Trophoblast cell (in vitro differentiated cells and primary cell): Measurements from ENCODE around the gene HMX1.

Experiments used
- DNase-seq, 2 donors: peaks; one replicate each; pipeline ENCODE4 v3.0.0-alpha.2; 2016
- H2AFZ ChIP-seq: 2 replicates; pipeline ENCODE4 v1.6.1; 2013; ENCODE audit warnings: low read length, moderate library complexity, mild to moderate bottlenecking; ENCODE audit not compliant: insufficient read depth, poor library complexity
- H2AK5ac ChIP-seq: 2 replicates; pipeline ENCODE4 v1.6.1; 2013; ENCODE audit warnings: mild to moderate bottlenecking, low read length
- H2BK120ac ChIP-seq: 2 replicates; pipeline ENCODE4 v1.6.1; 2013; ENCODE audit warnings: low read length, mild to moderate bottlenecking, moderate library complexity; ENCODE audit not compliant: insufficient read depth, poor library complexity
- H2BK12ac ChIP-seq: 2 replicates; pipeline ENCODE4 v1.6.1; 2013; ENCODE audit warnings: mild to moderate bottlenecking, low read length, moderate library complexity
- H2BK5ac ChIP-seq: 2 replicates; pipeline ENCODE4 v1.6.1; 2013; ENCODE audit warnings: low read length, low read depth, moderate library complexity, mild to moderate bottlenecking; ENCODE audit not compliant: poor library complexity
- H3K14ac ChIP-seq: 2 replicates; pipeline ENCODE4 v1.6.1; 2013; ENCODE audit warnings: mild to moderate bottlenecking, low read length
- H3K18ac ChIP-seq: 2 replicates; pipeline ENCODE4 v1.6.1; 2013; ENCODE audit warnings: mild to moderate bottlenecking, low read length
- H3K23ac ChIP-seq: 2 replicates; pipeline ENCODE4 v1.6.1; 2013; ENCODE audit warnings: low read length
- H3K27ac ChIP-seq: 2 replicates; pipeline ENCODE4 v1.5.1; 2013; ENCODE audit warnings: low read depth, mild to moderate bottlenecking, inconsistent platforms, low read length, moderate library complexity
- H3K27me3 ChIP-seq: 2 replicates; pipeline ENCODE4 v1.6.1; 2013; ENCODE audit warnings: inconsistent platforms, mild to moderate bottlenecking, low read length, moderate library complexity; ENCODE audit not compliant: insufficient read depth
- H3K36me3 ChIP-seq, 2 experiments: 1 replicate in 1 of 2; 2 replicates in 1 of 2; pipeline ENCODE4 v1.6.1; 2013; ENCODE audit warnings: low read length in 2 of 2, mild to moderate bottlenecking in 2 of 2, moderate library complexity in 1 of 2; ENCODE audit not compliant: insufficient read depth in 2 of 2, control insufficient read depth in 1 of 2
- H3K4ac ChIP-seq: 2 replicates; pipeline ENCODE4 v1.6.1; 2013; ENCODE audit warnings: low read depth, mild to moderate bottlenecking, low read length, moderate library complexity
- H3K4me1 ChIP-seq, 2 experiments: 1 replicate in 1 of 2; 2 replicates in 1 of 2; pipeline ENCODE4 v1.6.1; 2013; ENCODE audit warnings: low read length in 2 of 2, mild to moderate bottlenecking in 2 of 2, moderate library complexity in 1 of 2; ENCODE audit not compliant: insufficient read depth in 2 of 2, control insufficient read depth in 1 of 2
- H3K4me2 ChIP-seq: 2 replicates; pipeline ENCODE4 v1.6.1; 2013; ENCODE audit warnings: inconsistent platforms, mild to moderate bottlenecking, low read length, moderate library complexity
- H3K4me3 ChIP-seq: 2 replicates; pipeline ENCODE4 v1.5.1; 2013; ENCODE audit warnings: mild to moderate bottlenecking, low read depth, low read length, inconsistent platforms
- H3K79me1 ChIP-seq: one replicate; pipeline ENCODE4 v1.6.1; 2013; ENCODE audit warnings: low read length
- H3K79me2 ChIP-seq: 2 replicates; pipeline ENCODE4 v1.6.1; 2013; ENCODE audit warnings: low read length, mild to moderate bottlenecking; ENCODE audit not compliant: control insufficient read depth, insufficient read depth, poor library complexity
- H3K9ac ChIP-seq: 2 replicates; pipeline ENCODE4 v1.6.1; 2013; ENCODE audit warnings: mild to moderate bottlenecking, low read length
- H3K9me3 ChIP-seq: 2 replicates; pipeline ENCODE4 v1.6.1; 2013; ENCODE audit warnings: low read depth, mild to moderate bottlenecking, control low read depth, inconsistent platforms, low read length; ENCODE audit not compliant: insufficient read depth
- H4K12ac ChIP-seq: 2 replicates; pipeline ENCODE4 v1.6.1; 2013; ENCODE audit warnings: low read depth, mild to moderate bottlenecking, low read length, moderate library complexity
- H4K8ac ChIP-seq: 2 replicates; pipeline ENCODE4 v1.6.1; 2013; ENCODE audit warnings: low read depth, mild to moderate bottlenecking, low read length, moderate library complexity
- H4K91ac ChIP-seq: one replicate; pipeline ENCODE4 v1.6.1; 2013; ENCODE audit warnings: low read depth, mild to moderate bottlenecking, low read length, moderate library complexity
- WGBS: extraction: QIAGEN DNeasy Blood & Tissue Kit; methylation state at CpG from one replicate; pipeline ENCODE4 v1.1.7; 2013; ENCODE audit warnings: missing lambda C conversion rate; ENCODE audit not compliant: insufficient read length, insufficient coverage; ENCODE audit errors: extremely low coverage; 5-methylcytosine and 5-hydroxymethylcytosine counted together

Gene HMX1

DNA sequence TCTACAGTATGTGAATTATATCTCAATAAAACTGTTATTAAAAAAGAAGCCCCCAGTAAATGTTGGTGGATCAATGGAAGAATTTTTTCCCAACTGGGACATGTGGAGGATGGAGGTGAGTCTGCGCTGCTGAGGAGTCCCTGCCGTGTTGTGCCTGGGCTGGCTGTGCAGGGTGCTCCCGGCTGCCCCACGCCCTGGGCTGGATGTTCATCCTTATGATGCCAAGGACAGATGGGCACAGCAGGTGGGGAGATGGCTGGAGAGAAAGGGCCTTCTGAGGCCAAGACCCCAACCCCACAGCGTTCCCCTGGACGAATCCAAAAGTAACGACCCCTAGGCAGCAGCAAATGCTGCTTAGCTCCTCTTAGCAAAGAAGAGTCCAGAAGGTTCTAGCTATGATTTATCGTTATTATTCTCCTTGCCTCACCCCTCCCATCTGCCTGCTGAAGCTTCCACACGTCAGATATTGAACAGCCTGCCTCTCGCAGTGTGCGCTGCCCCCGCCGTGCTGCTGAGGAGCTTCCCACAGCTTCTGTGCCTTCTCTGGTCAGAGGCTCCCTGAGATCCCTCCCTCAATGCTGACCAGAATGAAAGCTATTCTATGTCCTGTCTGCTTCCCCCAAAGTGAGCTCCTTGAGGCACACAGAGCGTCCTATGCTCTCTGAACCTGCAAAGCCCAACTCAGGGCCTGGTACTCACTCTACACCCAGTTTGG is 26.5 kb downstream of the HMX1 start:
- no CpG with 5 or more reads among the region's 14 CpGs for WGBS
- Histone ChIP-seq H3K18ac (no peak overlapping the region), H3K4me3 (no peak overlapping the region), H3K36me3 (no peaks in the 10 kb centered on the region), H2AFZ (no peak overlapping the region), H3K79me2 (no peaks in the 10 kb centered on the region), H2AK5ac (no peak overlapping the region), H4K12ac (no peak overlapping the region), H3K23ac (no peak overlapping the region), H4K8ac (no peak overlapping the region), H3K27me3 (no peaks in the 10 kb centered on the region), H2BK120ac (no peak overlapping the region), H2BK5ac (no peak overlapping the region), H3K4ac (no peak overlapping the region), H2BK12ac (no peak overlapping the region), H3K27ac (no peak overlapping the region), H3K4me1 (peaks cover 0 to 10% of the 10 kb centered on the region in 2 experiments), H3K9ac (no peak overlapping the region), H3K14ac (no peak overlapping the region), H3K79me1 (no peaks in the 10 kb centered on the region), H3K9me3 (peaks cover 4% of the 10 kb centered on the region), H3K4me2 (no peak overlapping the region), H4K91ac (no peak overlapping the region)
- DNase-seq = no peak

GRCh38 chr4:8843597-8843996 is 28.0 kb downstream of the HMX1 start:
- Histone ChIP-seq H3K27ac (no peak overlapping the region), H2AK5ac (no peak overlapping the region), H3K79me2 (no peaks in the 10 kb centered on the region), H3K4me1 (peaks cover 0 to 10% of the 10 kb centered on the region in 2 experiments), H3K27me3 (no peaks in the 10 kb centered on the region), H2AFZ (no peak overlapping the region), H3K18ac (no peak overlapping the region), H3K4me3 (no peak overlapping the region), H3K23ac (no peak overlapping the region), H2BK5ac (no peak overlapping the region), H3K79me1 (no peaks in the 10 kb centered on the region), H2BK12ac (no peak overlapping the region), H3K9me3 (peaks cover 4% of the 10 kb centered on the region), H4K8ac (no peak overlapping the region), H4K91ac (no peak overlapping the region), H3K9ac (no peak overlapping the region), H3K4me2 (no peak overlapping the region), H2BK120ac (no peak overlapping the region), H3K4ac (no peak overlapping the region), H3K36me3 (no peaks in the 10 kb centered on the region), H4K12ac (no peak overlapping the region), H3K14ac (no peak overlapping the region)
- no peak for DNase-seq
- no CpG with 5 or more reads among the region's 3 CpGs for WGBS

- H3K27ac ChIP-seq = no peak overlapping the region
- no peak for DNase-seq
- H2BK120ac ChIP-seq = no peak overlapping the region
- H4K91ac ChIP-seq = no peak overlapping the region
- H2BK12ac ChIP-seq = no peak overlapping the region
- peaks cover 4% of the 10 kb centered on the region for H3K9me3 ChIP-seq
- no peak overlapping the region for H3K14ac ChIP-seq
- no peak overlapping the region for H3K4ac ChIP-seq
- no peaks in the 10 kb centered on the region for H3K27me3 ChIP-seq
- no peak overlapping the region for H2AK5ac ChIP-seq
- H3K23ac ChIP-seq = no peak overlapping the region
- no CpG with 5 or more reads among the region's 2 CpGs for WGBS
- no peak overlapping the region for H3K4me3 ChIP-seq
- H2AFZ ChIP-seq = no peak overlapping the region
- H3K4me1 ChIP-seq = peaks cover 0 to 11% of the 10 kb centered on the region in 2 experiments
- no peak overlapping the region for H3K9ac ChIP-seq
- no peaks in the 10 kb centered on the region for H3K79me1 ChIP-seq
- no peak overlapping the region for H3K4me2 ChIP-seq
- no peaks in the 10 kb centered on the region for H3K79me2 ChIP-seq
- no peak overlapping the region for H4K8ac ChIP-seq
- H3K36me3 ChIP-seq = no peaks in the 10 kb centered on the region
- no peak overlapping the region for H4K12ac ChIP-seq
- H3K18ac ChIP-seq = no peak overlapping the region
- H2BK5ac ChIP-seq = no peak overlapping the region
Measured at GRCh38 chr4:8842614-8843013, 29.0 kb downstream of the HMX1 start.

- H3K79me1 ChIP-seq = peaks cover 5% of the 10 kb centered on the region
- no peak overlapping the region for H3K9ac ChIP-seq
- no peak overlapping the region for H2BK5ac ChIP-seq
- H3K4me1 ChIP-seq = peaks cover 6 to 19% of the 10 kb centered on the region in 2 experiments
- H3K18ac ChIP-seq = no peak overlapping the region
- no peaks in the 10 kb centered on the region for H3K79me2 ChIP-seq
- no peak overlapping the region for H4K12ac ChIP-seq
- no peak overlapping the region for H2AK5ac ChIP-seq
- H3K27ac ChIP-seq = no peak overlapping the region
- H3K4ac ChIP-seq = no peak overlapping the region
- peaks cover 4% of the 10 kb centered on the region for H3K9me3 ChIP-seq
- no peak overlapping the region for H3K23ac ChIP-seq
- H2BK12ac ChIP-seq = no peak overlapping the region
- no peak overlapping the region for H2AFZ ChIP-seq
- no peak overlapping the region for H4K91ac ChIP-seq
- no peak overlapping the region for H3K14ac ChIP-seq
- H3K4me3 ChIP-seq = peak overlapping the region; percentile 18
- no peak for DNase-seq
- no peak overlapping the region for H4K8ac ChIP-seq
- no peak overlapping the region for H2BK120ac ChIP-seq
- H3K36me3 ChIP-seq = no peaks in the 10 kb centered on the region
- WGBS = no CpG with 5 or more reads among the region's 3 CpGs
- H3K27me3 ChIP-seq = no peaks in the 10 kb centered on the region
- H3K4me2 ChIP-seq = no peak overlapping the region
Measured at GRCh38 chr4:8841678-8842268, 29.9 kb downstream of the HMX1 start.
